ENCODE data around the gene TBC1D1.

DNA sequence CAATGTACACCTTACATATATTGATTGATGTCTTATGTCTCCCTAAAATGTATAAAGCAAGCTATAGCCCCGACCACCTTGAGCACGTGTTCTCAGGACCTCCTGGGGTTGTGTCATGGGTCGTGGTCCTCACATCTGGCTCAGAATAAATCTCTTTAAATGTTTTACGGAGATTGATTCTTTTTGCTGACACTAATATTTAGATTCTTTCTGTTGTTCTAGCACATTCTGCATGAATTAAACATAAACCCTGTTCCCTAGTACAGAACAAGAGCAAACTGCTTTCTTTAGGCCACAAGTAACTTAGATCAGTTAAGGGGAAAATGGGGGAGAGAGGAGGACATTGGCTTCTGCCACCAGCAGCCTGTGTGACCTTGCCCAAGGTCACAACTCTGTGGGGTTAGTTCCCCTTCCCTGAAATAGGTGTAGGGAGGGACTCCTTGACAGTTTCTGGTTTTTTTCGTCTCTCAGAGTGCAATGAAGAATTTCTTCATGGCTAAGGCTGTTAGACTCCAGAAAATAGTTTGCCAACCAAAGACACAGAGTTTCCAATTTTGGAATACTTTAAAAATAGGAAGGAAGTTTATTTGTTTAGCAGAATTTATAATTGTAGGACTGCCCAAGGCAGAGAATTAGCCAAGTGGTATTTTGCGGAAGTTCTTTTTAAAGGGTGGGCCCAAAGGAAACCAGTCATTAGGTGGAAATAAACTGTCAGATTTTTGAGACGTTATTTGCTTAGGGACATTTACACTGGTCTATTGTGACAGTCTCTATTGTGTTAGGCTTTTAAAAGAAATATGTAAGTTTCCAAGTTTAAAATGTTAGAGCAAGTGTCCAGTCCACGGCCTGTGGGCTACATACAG lies 98.7 kb downstream of the TBC1D1 start:
- TF ChIP-seq, protein P1, sequence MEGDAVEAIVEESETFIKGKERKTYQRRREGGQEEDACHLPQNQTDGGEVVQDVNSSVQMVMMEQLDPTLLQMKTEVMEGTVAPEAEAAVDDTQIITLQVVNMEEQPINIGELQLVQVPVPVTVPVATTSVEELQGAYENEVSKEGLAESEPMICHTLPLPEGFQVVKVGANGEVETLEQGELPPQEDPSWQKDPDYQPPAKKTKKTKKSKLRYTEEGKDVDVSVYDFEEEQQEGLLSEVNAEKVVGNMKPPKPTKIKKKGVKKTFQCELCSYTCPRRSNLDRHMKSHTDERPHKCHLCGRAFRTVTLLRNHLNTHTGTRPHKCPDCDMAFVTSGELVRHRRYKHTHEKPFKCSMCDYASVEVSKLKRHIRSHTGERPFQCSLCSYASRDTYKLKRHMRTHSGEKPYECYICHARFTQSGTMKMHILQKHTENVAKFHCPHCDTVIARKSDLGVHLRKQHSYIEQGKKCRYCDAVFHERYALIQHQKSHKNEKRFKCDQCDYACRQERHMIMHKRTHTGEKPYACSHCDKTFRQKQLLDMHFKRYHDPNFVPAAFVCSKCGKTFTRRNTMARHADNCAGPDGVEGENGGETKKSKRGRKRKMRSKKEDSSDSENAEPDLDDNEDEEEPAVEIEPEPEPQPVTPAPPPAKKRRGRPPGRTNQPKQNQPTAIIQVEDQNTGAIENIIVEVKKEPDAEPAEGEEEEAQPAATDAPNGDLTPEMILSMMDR (IDR thresholded peaks at IDR 0.05), result no peak
- TF ChIP-seq POLR2A (IDR thresholded peaks at IDR 0.05), result no peak

All from vagina (tissue), 2 donors.